CD4-positive, alpha-beta T cell (primary cell): ENCODE results near the gene DLX6. TPM values are rescaled to one million over a fixed set of nuclear protein-coding genes. Genes with fewer than 3 reads are reported as not detected.

ENCODE experiments used
- ATAC-seq: fragments of 200-7000 bp; cut with Tn5 transposase; one replicate; pipeline ENCODE4 v1.10.0; 2022; ENCODE audit warnings: mild to moderate bottlenecking; ENCODE audit not compliant: poor library complexity
- CTCF ChIA-PET: fragments of 350-600 bp; sonication (Branson Sonifier 250); formaldehyde crosslinking; loops from one replicate; lab custom pipeline; 2021; ENCODE audit warnings: antibody characterized with exemption, inconsistent platforms; lab: Charles Lee
- POLR2A ChIA-PET: fragments of 350-600 bp; sonication (Branson Sonifier 250); formaldehyde crosslinking; loops from one replicate; lab custom pipeline; 2021; ENCODE audit warnings: antibody characterized with exemption, inconsistent platforms; lab: Charles Lee
- DNase-seq, 14 experiments: peaks; one replicate each; pipeline ENCODE4 v3.0.0-alpha.2; 2013 to 2020; ENCODE audit warnings: mixed read lengths in 2 of 14
- H3K27ac ChIP-seq, 2 donors: one replicate each; pipeline versions ENCODE4 v1.5.1 to v1.7.0; 2013; ENCODE audit warnings: low read length in 2 of 2, low read depth in 1 of 2, mild to moderate bottlenecking in 1 of 2
- H3K27me3 ChIP-seq, 2 experiments: 1 replicate in 1 of 2; 2 replicates in 1 of 2; pipeline versions ENCODE4 v1.6.1 to v1.7.0; 2013; ENCODE audit warnings: low read length in 2 of 2, control low read depth in 1 of 2, mild to moderate bottlenecking in 1 of 2, moderate library complexity in 1 of 2; ENCODE audit not compliant: insufficient read depth in 2 of 2, control insufficient read depth in 1 of 2
- H3K36me3 ChIP-seq: one replicate; pipeline ENCODE4 v1.6.1; 2013; ENCODE audit warnings: low read length, control low read depth; ENCODE audit not compliant: insufficient read depth
- H3K4me1 ChIP-seq: one replicate; pipeline ENCODE4 v1.6.1; 2013; ENCODE audit warnings: low read length, control low read depth; ENCODE audit not compliant: insufficient read depth
- H3K4me3 ChIP-seq: one replicate; pipeline ENCODE4 v1.5.1; 2013; ENCODE audit warnings: mild to moderate bottlenecking, low read length, moderate library complexity
- H3K9me3 ChIP-seq, 2 experiments: 1 replicate in 1 of 2; 2 replicates in 1 of 2; pipeline versions ENCODE4 v1.6.1 to v1.7.0; 2013; ENCODE audit warnings: low read length in 2 of 2, mild to moderate bottlenecking in 2 of 2, control low read depth in 1 of 2, moderate library complexity in 1 of 2; ENCODE audit not compliant: control insufficient read depth in 1 of 2, insufficient read depth in 1 of 2
- H3K27ac Mint-ChIP-seq: one replicate; pipeline ENCODE4 v1.8.0; 2020; ENCODE audit warnings: mixed read lengths
- H3K27me3 Mint-ChIP-seq: one replicate; pipeline ENCODE4 v1.8.0; 2021; ENCODE audit warnings: mixed read lengths
- H3K36me3 Mint-ChIP-seq: one replicate; pipeline ENCODE4 v1.8.0; 2021; ENCODE audit warnings: low read depth, mixed read lengths
- H3K4me1 Mint-ChIP-seq: one replicate; pipeline ENCODE4 v1.8.0; 2021; ENCODE audit warnings: low read depth, mixed read lengths
- H3K4me3 Mint-ChIP-seq: one replicate; pipeline ENCODE4 v1.8.0; 2020; ENCODE audit warnings: mild to moderate bottlenecking, mixed read lengths
- H3K9me3 Mint-ChIP-seq: one replicate; pipeline ENCODE4 v1.8.0; 2020; ENCODE audit warnings: mixed read lengths
- intact Hi-C, 2 experiments: fragments of 100-400 bp; cut with DNase I in 1 of 2; cut with micrococcal nuclease in 1 of 2; formaldehyde crosslinking; loops; one replicate each; pipeline versions ENCODE4 v1.15.1 to v1.9.0; 2023 to 2025; cut with DNase I, micrococcal nuclease
- total RNA-seq, 174 experiments: library from RNA in 2 of 174; stranded (reverse) in 2 of 174; gene quantifications; one replicate each; pipeline ENCODE4 v1.2.3 and lab custom pipeline; 2021 to 2026
- TF ChIP-seq, protein P1 (sequence below): fragments of 200-600 bp; IDR thresholded peaks from one replicate; pipeline ENCODE4 v1.8.0; 2022; ENCODE audit warnings: antibody characterized with exemption, mild to moderate bottlenecking

DLX6 gene
- total RNA-seq, 2 experiments from 2014 or later, result not detected

- ChIA-PET POLR2A (interaction anchor here (0.6 kb wide), 1 partner anchor 18 kb away, joined by 3 read pairs; no protein-coding TSS in a partner anchor), CTCF (interaction anchor here (1.9 kb wide), 1 partner anchor 21 kb away, joined by 7 read pairs; no protein-coding TSS in a partner anchor)
- intact Hi-C loops, result no loop called here
- H3K4me3 Mint-ChIP-seq, result peak overlapping the region; percentile 88
- ATAC-seq, result peak; percentile 62
- H3K36me3 Mint-ChIP-seq, result no peaks in the 10 kb centered on the region
- H3K27ac Mint-ChIP-seq, result no peak overlapping the region
- TF ChIP-seq, protein P1, sequence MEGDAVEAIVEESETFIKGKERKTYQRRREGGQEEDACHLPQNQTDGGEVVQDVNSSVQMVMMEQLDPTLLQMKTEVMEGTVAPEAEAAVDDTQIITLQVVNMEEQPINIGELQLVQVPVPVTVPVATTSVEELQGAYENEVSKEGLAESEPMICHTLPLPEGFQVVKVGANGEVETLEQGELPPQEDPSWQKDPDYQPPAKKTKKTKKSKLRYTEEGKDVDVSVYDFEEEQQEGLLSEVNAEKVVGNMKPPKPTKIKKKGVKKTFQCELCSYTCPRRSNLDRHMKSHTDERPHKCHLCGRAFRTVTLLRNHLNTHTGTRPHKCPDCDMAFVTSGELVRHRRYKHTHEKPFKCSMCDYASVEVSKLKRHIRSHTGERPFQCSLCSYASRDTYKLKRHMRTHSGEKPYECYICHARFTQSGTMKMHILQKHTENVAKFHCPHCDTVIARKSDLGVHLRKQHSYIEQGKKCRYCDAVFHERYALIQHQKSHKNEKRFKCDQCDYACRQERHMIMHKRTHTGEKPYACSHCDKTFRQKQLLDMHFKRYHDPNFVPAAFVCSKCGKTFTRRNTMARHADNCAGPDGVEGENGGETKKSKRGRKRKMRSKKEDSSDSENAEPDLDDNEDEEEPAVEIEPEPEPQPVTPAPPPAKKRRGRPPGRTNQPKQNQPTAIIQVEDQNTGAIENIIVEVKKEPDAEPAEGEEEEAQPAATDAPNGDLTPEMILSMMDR, result no peak
- H3K9me3 Mint-ChIP-seq, result no peaks in the 10 kb centered on the region
- Histone ChIP-seq H3K9me3 (peaks cover 0 to 52% of the 10 kb centered on the region in 2 experiments), H3K4me3 (peak overlapping the region; percentile 34), H3K4me1 (peaks cover 30% of the 10 kb centered on the region), H3K36me3 (no peaks in the 10 kb centered on the region), H3K27ac (no peak overlapping the region), H3K27me3 (peaks cover 77 to 88% of the 10 kb centered on the region in 2 experiments)
- peaks cover 26% of the 10 kb centered on the region for H3K4me1 Mint-ChIP-seq
- DNase-seq, result peak in 6 of 14 experiments; percentile 19 to 62 (median 24)
- peaks cover 97% of the 10 kb centered on the region for H3K27me3 Mint-ChIP-seq
These were observed 882 bp downstream of the DLX6 start for GRCh38 chr7:97006055-97006815.

GRCh38 chr7:97006816-97007582, 1.6 kb downstream of the DLX6 start:
- no peaks in the 10 kb centered on the region for H3K9me3 Mint-ChIP-seq

DNA sequence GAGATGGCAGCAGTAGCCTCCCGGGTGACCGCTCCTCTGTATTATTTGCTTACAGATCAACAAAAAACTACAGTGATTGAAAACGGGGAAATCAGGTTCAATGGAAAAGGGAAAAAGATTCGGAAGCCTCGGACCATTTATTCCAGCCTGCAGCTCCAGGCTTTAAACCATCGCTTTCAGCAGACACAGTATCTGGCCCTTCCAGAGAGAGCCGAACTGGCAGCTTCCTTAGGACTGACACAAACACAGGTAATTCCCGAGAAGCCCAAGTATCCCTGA, 2.2 kb downstream of the DLX6 start:
- CTCF ChIA-PET, result no interaction called here
- Histone ChIP-seq H3K4me3 (no peak overlapping the region), H3K27ac (no peak overlapping the region), H3K4me1 (peaks cover 30% of the 10 kb centered on the region), H3K36me3 (no peaks in the 10 kb centered on the region), H3K27me3 (peaks cover 78 to 88% of the 10 kb centered on the region in 2 experiments), H3K9me3 (peaks cover 5 to 43% of the 10 kb centered on the region in 2 experiments)
- DNase-seq (no peak), ATAC-seq (no peak)
- Mint-ChIP-seq H3K27ac (no peak overlapping the region), H3K36me3 (no peaks in the 10 kb centered on the region), H3K27me3 (peaks cover 97% of the 10 kb centered on the region), H3K4me3 (no peak overlapping the region), H3K4me1 (peaks cover 26% of the 10 kb centered on the region), H3K9me3 (no peaks in the 10 kb centered on the region)
- POLR2A ChIA-PET, result no interaction called here
- TF ChIP-seq, protein P1, result no peak
- intact Hi-C loops, result no loop called here

More at GRCh38 chr7:97006816-97007582, 1.6 kb downstream of the DLX6 start:
- Histone ChIP-seq H3K27me3 (peaks cover 78 to 88% of the 10 kb centered on the region in 2 experiments), H3K4me3 (no peak overlapping the region), H3K27ac (no peak overlapping the region), H3K36me3 (no peaks in the 10 kb centered on the region), H3K9me3 (peaks cover 0 to 47% of the 10 kb centered on the region in 2 experiments), H3K4me1 (peaks cover 30% of the 10 kb centered on the region)
- intact Hi-C loops, result no loop called here
- no peaks in the 10 kb centered on the region for H3K36me3 Mint-ChIP-seq
- H3K4me3 Mint-ChIP-seq, result peak overlapping the region; percentile 88
- peaks cover 26% of the 10 kb centered on the region for H3K4me1 Mint-ChIP-seq
- no peak overlapping the region for H3K27ac Mint-ChIP-seq
- ATAC-seq, result no peak
- ChIA-PET POLR2A (interaction anchor here (0.6 kb wide), 1 partner anchor 19 kb away, joined by 3 read pairs; no protein-coding TSS in a partner anchor), CTCF (interaction anchor here (1.9 kb wide), 1 partner anchor 20 kb away, joined by 7 read pairs; no protein-coding TSS in a partner anchor)
- peaks cover 97% of the 10 kb centered on the region for H3K27me3 Mint-ChIP-seq
- no peak for DNase-seq
- TF ChIP-seq, protein P1, result no peak
